ELF-1 (cell line): ENCODE results near the gene RALGDS.
"Not testable (repeated sequence)": the region's sequence is repeated elsewhere in the genome, so short reads cannot be mapped to it uniquely, and the experiment has no call there.

ENCODE experiments used
- DNase-seq: peaks from one replicate; pipeline ENCODE4 v3.0.0-alpha.2; 2016; ENCODE audit warnings: low read depth, low spot score

The RALGDS gene

DNA sequence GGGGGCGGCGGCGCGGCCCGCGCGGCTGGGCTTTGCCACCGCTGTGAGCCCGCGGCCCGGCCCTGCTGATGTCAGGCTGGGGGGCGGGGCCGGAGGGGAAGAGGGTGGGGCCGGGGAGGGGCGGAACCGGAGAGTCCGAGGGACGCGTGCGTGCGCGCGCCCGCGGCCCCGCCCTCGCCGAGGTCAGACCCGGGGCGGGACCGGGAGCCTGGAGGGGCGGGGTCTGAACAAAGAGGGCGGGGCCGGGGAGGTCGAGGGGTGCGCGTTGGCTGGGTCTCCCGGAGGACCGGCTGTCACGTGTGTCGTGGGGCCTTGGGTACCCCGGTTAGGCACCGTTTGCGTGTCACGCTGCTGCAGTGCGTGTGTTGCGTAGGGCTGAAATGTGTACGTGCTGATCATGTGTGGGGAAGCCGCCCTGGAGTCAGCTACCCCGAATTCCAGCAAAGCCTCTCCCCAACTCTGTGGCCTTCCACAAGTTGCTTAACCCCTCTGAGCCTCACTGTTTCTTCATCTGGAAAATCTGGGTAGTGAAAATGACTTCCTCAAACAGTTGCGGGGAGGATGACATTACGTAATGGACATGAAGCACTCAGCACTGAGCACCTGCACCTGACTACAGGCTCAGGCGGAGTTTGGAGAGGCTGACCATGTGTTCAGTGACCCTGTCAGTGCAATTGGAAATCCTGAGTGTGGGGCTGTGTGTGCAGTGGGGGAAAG, at the start of gene RALGDS:
Gene RALGDS (minus strand): TSS at position 43 of the 717 bp plus-strand sequence. CDS start 86 bp downstream, outside the sequence.
- DNase-seq, result peak; percentile 46

DNA sequence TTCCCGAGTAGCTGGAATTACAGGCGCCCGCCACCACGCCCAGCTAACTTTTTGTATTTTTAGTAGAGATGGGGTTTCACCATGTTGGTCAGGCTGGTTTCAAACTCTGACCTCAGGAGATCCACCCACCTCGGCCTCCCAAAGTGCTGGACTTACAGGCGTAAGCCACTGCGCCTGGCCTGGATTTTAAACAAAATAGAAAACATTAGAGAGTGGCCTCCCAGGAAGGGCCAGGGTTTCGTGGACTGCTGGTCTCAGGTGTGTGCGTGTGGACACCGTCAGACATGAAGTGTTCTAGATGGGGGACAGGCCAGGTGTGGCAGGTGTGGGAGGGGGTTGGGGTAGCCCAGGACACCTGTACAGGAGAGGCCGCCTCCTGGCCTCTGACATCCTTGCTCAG, 49.7 kb upstream of the RALGDS start:
- DNase-seq, result no peak

DNA sequence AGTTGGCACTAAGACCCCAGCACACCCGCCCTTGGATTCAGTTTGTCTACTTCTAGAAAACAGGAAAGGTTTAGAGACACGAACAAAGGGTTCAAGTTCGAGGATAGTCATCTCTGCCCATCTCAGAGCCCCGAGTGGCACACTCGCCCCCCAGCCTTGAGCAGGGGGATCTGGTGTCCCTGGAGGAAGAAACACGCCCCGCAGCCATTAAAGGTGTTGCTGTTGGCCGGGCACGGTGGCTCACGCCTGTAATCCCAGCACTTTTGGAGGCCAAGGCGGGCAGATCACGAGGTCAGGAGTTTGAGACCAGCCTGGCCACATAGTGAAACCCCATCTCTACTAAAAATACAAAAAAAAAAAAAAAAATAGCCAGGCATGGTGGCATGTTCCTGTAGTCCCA, 48.6 kb upstream of the RALGDS start:
- DNase-seq, result not testable (repeated sequence)

DNA sequence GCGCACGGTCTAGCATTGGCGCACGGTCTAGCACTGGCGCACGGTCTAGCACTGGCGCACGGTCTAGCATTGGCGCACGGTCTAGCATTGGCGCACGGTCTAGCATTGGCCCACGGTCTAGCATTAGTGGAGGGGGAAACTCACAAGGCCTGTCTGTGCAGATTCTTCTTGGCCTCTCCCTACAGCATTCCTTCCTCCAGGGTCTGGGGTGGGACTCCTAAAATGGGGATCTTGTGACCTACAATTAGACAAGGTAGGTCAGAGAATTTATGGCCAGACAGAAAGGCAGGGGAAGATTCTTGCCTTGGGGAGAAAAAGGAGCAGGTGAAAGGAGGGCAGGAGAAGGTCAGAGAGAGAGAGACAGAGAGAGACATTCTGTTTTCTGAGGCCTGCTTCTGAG, 48.1 kb upstream of the RALGDS start:
- DNase-seq, result peak; percentile 57

DNA sequence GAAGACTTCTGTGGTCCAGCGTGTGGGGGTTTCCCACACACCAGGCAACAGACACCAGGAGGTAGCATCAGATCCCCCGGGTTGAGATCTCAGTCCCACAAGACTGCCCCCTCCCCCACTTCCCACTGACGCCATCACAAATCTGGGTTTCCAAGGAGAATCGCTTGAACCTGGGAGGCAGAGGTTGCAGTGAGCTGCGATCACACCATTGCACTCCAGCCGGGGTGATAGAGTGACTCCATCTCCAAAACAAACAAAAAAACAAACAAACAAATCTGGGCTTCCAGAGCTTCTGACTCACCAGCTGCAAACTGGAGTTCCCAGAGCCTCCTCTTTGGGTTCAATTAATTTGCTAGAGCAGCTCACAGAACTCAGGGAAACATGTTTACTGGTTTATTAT, 47.4 kb upstream of the RALGDS start:
- DNase-seq, result peak; percentile 54

DNA sequence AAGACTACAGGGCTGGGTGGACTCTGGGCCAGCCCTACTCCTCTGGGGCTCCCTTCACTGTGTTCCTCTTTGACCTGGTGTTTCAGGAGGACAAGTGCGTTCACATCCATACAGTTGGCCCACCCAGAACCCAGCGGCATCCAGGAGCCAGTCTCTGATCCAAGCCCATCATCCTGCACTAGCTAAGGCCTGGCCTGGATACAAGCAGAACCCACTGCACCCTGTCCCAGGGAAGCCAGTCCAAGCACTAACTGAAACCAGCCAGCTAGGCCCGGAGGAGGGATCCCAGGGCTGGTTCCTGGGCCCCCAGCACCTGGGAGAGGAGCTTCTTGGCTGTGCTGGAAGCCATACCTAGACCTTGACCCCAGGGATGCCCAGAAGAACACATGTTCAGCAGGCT, 46.7 kb upstream of the RALGDS start:
- no peak for DNase-seq

DNA sequence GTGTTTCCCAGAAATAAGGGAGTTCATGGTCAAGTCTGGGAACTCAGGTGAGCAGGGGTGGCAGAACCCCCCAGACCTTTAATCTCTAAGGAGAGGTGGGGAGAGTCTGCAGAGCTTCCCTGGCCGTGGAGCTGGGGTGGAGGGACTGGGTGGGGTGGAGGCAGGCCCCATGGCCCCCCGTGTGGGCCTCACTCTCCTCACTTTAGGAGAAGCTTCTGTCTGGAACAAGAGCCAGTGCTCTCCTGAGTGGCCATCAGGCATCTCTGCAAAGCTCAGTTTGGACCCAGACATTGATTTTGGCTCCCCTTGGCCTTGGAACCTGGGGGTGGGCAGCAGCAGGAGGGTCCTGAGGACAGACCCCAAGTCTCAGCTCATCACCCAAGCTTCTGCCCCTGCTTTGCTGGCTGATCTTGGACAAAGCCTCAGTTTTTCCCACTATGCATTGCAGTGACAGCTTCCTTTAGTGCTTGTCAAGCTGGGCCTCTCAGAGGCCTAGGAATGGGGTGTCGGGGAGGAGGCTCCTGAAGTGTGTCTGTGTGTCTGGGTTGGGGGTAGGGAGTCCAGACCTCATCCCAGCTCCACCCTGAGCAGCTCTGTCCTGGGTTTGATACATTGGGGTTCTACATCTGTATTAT, 46.2 kb upstream of the RALGDS start:
- no peak for DNase-seq

DNA sequence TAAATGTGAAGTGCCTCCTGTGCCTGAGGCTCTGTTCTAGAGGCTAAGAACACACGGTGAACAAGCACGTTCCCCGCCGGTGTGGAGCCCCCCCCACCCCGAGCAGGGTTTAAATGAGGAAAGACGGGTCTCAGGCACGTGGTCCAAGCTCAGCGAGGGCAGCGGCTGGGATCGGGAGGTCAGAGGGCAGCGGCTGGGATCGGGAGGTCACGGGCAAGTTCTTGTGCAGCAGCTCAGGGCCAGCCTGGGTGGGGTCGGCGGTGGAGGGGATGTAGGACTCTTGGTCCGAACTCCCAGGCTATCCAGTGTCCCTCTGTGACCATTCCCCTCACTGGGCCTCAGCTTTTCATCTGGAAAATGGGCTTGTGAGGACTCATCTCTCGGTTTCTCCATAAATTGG, 45.4 kb upstream of the RALGDS start:
- DNase-seq, result no peak

DNA sequence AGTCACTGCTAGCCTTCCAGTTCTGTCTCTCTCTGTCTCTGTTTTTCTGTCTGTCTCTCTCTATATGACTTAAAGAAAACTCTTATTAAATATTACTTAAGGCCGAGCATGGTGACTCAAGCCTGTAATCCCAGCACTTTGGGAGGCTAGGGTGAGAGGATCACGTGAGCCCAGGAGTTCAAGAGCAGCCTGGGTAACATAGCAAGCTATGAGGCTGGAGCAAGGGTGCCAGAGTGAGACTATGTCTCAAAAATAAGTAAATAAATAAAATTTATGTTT, 44.4 kb upstream of the RALGDS start:
- DNase-seq, result no peak

DNA sequence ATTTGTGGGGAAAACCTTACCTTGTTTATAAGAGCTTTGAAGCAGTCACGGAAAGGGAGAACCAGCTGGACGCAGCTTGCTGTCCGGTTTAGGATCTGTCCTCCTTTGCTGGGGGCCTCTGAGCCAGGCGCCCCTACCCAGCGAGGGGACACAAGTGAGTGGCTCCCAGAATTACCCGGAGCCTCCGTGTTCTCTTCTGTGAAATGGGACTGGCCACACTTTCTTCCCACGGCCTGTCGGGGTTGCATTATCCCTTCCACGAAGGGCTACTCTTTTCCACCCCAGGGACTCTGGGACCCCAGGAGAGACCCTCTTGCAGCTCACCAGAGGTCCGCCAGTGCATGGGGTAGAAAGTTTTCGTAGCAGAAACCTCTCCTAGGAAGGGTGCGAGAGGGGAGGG, 43.2 kb upstream of the RALGDS start:
- DNase-seq, result no peak

DNA sequence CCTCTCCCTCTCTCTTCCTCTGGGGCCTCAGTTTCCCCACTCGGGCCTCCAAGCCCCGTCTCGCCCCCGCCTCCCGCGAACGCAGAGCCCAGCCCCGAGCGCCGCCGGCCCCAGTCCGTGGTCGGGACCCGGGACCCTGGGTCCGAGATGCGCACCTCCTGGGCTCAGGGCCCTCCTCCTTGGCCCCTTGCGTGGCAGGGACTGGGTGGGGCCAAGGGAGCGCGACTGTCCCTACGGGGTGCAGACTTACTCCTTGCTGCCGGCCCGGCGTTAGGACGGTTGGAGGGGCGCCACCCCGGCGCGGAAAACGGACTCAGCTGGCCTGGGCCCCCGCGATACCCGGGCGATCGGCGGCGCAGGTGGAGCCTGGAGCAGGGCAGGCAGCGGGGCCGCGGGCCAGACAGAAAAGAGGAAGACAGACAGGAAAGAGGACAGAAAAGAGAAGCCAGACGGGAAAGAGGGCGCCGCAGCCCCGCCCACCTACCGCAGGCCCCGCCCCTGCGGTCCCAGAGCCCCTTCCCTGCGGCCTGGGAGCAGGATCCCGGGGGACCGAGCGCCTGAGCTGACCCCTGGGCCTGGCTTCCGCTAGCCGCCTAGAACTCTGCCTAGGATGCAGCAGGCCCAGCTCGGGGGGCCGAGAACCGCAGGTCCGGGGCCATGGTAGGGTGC, 42.6 kb upstream of the RALGDS start, which contains the start of gene GBGT1:
Gene GBGT1 (minus strand): TSS at position 411 of the 669 bp plus-strand sequence. CDS start 1,502 bp downstream, outside the sequence.
- DNase-seq, result peak; percentile 79

DNA sequence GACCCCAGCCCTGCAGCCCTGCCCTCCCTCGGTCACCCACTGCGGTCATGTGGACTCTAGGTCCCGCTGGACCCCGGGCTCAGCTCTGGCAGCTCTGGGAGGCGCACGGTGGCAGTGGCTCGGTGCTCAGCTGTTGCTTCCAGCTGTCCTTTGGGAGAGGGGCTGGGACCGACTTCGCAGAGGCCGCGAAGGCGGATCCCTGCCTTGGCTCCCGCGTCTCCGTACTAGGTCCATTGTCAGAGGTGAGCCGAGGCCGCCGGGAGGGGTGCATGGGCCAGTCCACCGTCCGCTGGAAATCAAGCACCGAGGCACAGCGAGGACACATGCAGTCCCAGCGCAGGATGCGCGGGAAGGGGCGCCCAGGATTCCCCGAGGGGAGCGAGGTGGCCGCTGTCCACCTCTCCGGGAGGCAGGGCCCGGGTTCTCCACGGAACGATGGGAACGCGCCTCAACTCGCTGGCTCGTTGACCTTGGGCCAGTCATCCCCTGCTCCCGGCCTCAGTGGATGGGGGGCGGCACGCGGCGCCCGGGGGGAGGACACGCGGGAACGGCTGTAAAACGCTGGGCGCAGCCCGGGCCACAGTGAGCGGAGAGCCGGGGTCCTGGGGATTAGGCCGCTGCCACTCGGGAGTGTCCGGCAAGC, 41.9 kb upstream of the RALGDS start:
- no peak for DNase-seq

DNA sequence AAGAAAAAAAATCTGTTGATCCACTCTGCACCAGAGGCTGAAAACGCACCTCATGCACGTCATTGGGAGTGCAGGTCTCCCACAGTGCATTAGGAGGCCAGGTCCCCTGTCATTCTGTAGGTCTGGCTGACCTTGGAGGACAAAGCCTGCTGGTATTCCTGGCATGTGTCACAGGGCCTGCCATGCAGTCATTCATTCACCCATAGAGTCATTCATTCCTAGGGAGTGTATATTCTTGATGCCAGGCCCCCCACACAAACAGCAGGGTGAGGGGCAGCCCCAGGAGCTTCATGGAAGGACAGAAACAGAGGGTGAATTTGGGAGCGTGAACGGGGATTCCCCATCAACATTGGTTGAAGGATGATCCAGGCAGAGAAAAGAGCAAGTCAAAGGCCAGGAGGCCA, 40.5 kb upstream of the RALGDS start:
- no peak for DNase-seq

DNA sequence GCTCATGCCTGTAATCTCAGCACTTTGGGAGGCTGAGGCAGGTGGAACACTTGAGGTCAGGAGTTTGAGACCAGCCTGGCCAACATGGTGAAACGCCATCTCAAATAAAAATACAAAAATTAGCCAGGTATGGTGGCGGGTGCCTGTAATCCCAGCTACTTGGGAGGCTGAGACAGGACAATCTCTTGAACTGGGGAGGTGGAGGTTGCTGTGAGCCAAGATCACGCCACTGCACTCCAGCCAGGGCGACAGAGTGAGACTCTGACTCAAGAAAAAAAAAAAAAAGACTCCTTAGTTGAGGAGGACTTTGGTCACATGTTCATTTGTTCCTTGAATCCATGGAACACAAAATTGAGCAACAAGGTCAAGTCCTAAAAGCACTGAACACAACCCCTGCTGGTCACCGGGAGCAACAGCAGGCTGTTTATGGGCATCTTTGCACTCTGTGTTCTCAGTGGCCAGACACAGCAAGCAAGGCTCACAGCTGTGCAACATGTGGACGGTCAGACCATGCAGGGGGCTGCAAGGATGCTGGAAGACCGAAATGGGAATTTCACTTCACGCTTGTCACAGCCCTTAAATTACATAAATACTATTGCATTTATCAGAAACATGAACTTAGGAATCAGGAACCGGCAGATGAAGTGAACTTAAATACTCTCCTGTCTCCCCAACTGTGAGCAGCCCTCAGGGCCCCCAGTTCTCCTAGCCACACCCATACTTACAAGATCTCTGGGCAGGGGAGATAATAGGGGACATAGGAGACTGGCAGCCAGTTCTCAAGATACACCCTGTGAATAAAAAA, 39.9 kb upstream of the RALGDS start:
- DNase-seq, result peak; percentile 55

DNA sequence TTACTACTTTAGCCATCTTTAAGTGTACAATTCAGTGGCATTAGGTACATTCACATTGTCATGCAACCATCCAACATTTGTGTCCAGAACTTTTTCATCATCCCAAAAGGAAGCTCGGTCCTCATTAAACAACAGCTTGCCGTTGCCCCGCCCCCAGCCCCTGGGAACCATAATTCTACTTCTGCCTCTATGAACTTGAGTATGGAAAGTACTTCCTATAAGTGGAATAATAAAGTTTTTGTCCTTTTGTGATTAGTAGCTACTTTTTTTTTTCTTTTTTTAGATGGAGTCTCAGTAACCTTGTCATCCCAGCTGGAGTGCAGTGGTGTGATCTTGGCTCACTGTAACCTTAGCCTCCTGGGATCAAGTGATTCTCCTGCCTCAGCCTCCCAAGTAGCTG, 37.7 kb upstream of the RALGDS start:
- DNase-seq, result no peak

DNA sequence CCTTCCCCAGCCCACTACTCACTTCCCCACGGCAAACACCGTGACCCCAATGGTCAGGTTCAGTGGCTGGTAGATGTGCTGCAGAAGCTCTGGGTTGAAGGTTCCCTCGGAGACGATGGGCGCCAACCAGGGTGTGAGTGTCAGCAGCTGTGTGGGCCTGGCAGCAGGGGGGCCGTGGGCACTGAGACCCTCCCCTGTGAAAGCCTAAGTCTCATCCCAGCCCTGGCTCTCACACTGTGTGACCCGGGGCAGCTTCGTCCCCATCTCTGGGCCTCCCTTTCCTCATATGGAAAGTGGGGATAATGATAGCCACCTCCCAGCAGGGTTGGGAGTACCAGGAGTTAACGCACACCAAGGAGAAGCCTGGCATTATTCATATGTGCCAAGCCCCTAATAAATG, 34.1 kb upstream of the RALGDS start:
- no peak for DNase-seq

DNA sequence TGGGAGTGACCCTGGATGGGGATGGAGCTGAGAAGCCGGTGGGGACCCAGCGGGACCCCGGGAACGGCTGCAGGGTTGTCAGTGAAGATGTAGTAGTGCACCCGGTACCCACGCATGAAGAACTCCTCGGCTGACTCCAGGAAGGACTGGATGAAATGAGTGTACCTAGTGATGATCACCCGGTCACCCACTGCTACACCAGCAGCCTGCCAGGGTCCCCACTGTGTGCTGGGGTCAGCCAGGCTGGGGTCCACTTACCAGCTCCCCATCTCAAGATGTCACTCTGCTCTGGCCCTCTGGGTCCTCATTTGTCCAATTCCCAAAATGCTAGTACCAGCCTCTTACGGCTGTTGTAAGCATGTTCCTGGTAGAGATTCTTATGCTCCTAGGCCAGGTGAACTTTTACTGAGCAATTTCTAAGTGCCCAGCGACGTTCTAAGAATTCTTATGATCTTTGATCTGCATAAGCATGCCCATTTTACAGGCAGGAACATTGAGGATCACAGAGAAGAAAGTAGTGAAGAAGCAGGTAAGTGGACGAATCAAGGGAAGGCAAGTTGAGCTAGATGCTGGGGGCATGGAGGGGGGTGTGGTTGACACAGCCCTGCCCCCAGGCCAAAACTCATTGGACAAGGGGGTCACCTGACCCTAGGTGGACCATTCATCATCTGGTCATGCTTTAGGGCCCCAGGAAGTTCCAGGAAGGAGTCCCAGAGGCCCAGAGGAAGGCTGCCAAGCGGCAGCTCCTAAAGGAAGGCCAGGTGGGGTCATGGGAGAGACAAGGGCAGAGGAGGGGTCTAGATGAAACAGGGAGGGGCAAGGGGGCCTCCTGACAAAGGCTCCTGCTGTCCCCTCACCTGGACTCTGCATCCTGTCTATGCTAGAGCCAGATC, 33.3 kb upstream of the RALGDS start:
- no peak for DNase-seq

DNA sequence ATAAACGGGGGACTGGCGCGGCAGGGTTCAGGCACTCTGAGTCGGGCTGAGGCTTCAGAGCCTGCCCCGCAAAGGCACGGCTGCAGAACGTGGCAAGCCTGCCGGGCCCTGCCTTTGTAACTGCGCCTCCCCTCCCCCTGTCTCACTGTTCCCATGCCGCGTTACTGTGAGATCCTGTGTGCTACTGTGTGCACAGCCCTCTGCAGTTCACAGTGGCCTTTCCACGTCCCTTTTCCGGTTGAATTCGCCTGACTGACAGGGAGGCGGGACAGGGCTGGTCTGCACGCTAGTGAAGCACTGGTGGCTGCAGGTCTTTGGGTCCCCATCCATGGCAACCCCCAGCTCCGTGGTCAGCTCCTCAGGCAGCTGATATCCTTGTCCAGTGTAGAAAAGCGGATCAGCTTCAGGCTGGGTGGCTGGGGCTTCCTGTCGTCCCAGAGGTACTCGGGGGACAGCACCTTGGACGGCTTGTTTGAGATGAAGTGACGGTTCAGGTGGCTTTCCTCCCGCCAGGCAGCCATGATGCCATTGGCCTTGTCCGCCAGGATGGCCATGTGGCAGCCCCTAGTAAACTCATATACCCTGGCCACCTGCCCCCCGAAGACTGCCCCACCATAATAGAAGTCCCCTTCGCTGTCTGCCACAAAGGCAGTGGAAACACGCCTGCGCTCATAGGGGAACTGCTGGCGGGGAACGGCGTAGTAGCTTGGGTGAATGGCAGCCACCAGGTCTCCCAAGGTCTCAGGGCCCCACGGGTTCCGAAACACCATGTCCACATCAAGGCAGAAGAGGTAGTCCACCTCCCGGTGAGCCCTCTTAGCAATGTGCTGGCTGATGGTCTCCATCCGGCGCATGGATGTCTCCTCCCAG, 32.4 kb upstream of the RALGDS start:
- no peak for DNase-seq

DNA sequence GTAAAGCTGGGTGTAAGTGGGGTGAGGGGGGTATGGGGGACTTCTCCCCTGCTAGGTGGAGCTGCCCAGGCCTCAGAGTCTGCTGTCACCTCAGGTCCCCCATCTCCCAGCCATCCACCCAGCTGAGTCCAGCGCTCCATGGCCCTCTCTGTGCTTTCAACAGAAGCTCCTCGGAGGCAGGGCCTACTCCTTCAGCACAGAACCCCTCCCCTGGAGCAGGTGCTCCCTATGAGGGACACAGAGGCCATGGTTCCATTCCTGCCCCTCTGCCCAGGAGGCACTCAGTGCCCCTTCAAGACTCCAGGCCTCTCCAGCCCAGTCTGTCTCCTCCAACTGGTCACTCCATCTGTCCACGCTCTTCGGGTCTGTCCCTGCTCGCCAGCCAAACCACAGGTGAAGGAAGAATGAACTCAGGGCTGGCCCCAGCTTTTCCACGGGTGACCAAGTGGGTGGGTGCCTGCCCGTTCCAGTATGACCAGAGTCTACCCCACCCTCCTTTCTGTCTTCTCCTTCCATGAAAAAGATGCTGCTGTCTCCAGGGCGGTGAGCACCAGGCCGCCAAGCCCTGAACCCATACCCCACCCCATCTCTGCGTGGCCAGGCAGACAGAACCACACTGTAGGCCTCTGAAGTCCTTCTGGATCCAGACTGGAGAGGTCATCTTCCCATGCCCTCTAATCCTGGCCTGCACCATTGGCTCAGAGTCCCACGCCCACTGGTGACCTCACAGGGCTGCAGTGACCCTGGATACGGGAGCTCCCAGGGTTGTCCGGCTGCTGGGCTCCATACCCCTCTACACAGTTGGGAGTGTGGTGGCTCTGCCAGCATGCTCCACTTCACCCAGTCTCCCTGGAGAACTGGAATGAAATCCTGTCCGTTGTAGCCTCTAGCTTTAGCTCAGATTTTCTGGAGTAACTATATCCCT, 30.8 kb upstream of the RALGDS start:
- no peak for DNase-seq
